ENCODE measurements around the gene MPP4. TPM values are rescaled to one million over a fixed set of nuclear protein-coding genes. Genes with fewer than 3 reads are reported as not detected.

MPP4 gene
- total RNA-seq, 2 donors from 2014 or later: not detected

DNA sequence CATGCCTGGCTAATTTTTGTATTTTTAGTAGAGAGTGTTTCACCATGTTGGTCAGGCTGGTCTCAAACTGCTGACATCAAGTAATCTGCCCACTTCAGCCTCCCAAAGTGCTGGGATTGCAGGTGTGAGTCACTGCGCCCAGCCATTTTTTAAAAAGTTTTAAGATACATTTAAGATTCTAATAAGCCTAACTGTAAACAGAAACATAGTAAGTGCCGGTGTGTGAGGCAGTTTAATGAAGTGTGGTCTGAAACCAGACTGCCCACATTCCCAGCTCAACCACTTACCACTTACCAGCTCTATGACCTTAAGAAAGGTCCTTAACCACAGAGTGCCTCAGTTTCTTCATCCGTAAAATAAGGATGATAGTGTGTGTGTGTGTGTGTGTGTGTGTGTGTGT lies 97.5 kb downstream of the MPP4 start:
- Mint-ChIP-seq H3K9me3 (peaks cover 12 to 15% of the 10 kb centered on the region in 2 donors), H3K27ac (no peak overlapping the region), H3K36me3 (peaks cover 5 to 11% of the 10 kb centered on the region in 2 donors)
- no peak for ATAC-seq
- DNase-seq (ENCODE audit: low spot score in 2 of 2): no peak

GRCh38 chr2:201597397-201597796 lies 101.0 kb downstream of the MPP4 start:
- no peak overlapping the region for H3K27ac Mint-ChIP-seq
- H3K9me3 Mint-ChIP-seq: peaks cover 12 to 15% of the 10 kb centered on the region in 2 donors
- ATAC-seq: no peak
- H3K36me3 Mint-ChIP-seq: peaks cover 5 to 17% of the 10 kb centered on the region in 2 donors
- DNase-seq (ENCODE audit: low spot score in 2 of 2): no peak

Other genes with a start within 250 kb of the MPP4 start
- gene TRAK2, start 247.2 kb downstream of the MPP4 start, total RNA-seq: 10 to 100 TPM; 11.2 to 21.8 TPM
- gene STRADB, start 246.9 kb downstream of the MPP4 start, total RNA-seq: 10 to 100 TPM; 12.6 to 21.2 TPM
- gene TMEM237, start 55.1 kb downstream of the MPP4 start, total RNA-seq: 10 to 100 TPM; 12.6 to 24.5 TPM
- gene ALS2, start 82.3 kb upstream of the MPP4 start, total RNA-seq: 10 to 100 TPM; 12.1 to 12.7 TPM
- not detected for gene CDK15, start 107.9 kb upstream of the MPP4 start, total RNA-seq

All from activated naive CD4-positive, alpha-beta T cell treated with anti-CD3 and anti-CD28 coated beads, Interleukin-2, amount 50 U/mL, for 72 hours (primary cell).